Measurements from ENCODE around the gene BDH1. TPM values are rescaled to one million over a fixed set of nuclear protein-coding genes. Genes with fewer than 3 reads are reported as not detected.

The BDH1 gene
- polyA plus RNA-seq, 1 experiment = 6.1 TPM

GRCh38 chr3:197490098-197491058, 65.4 kb downstream of the BDH1 start:
- POLR2A ChIA-PET = interaction anchor here (0.6 kb wide), 1 partner anchor 11 kb away, joined by 3 read pairs; no protein-coding TSS in a partner anchor
- no peak for DNase-seq (ENCODE audit: low read depth, low spot score)
- Histone ChIP-seq H3K27ac (ENCODE audit: low read depth, low read length) (no peak overlapping the region), H3K27me3 (ENCODE audit: control insufficient read depth, insufficient read depth, low read length) (peaks cover 3% of the 10 kb centered on the region), H3K9me3 (ENCODE audit: control insufficient read depth, insufficient read depth, low read length) (no peaks in the 10 kb centered on the region; the same call in 1 of the 2 replicates), H3K4me3 (ENCODE audit: low read depth, low read length) (no peak overlapping the region)
- peak; percentile 28; the same call in 1 of the 2 replicates for TF ChIP-seq CTCF (IDR thresholded peaks at IDR 0.05; ENCODE audit: low read depth, low read length)
- CTCF ChIA-PET = interaction anchor here (1.0 to 1.4 kb wide), 2 partner anchors 11 to 234 kb away, joined by 3 to 4 read pairs; no protein-coding TSS in a partner anchor

GRCh38 chr3:197487911-197488391, 67.8 kb downstream of the BDH1 start:
- Histone ChIP-seq H3K9me3 (ENCODE audit: control insufficient read depth, insufficient read depth, low read length) (no peaks in the 10 kb centered on the region), H3K27me3 (ENCODE audit: control insufficient read depth, insufficient read depth, low read length) (peaks cover 3% of the 10 kb centered on the region), H3K27ac (ENCODE audit: low read depth, low read length) (peak overlapping the region; percentile 57), H3K4me3 (ENCODE audit: low read depth, low read length) (no peak overlapping the region)
- CTCF ChIA-PET = interaction anchor here (1.6 to 2.1 kb wide), 3 partner anchors 21 to 265 kb away, joined by 5 to 7 read pairs (median 6); no protein-coding TSS in a partner anchor
- DNase-seq (ENCODE audit: low read depth, low spot score) = no peak
- TF ChIP-seq CTCF (IDR thresholded peaks at IDR 0.05; ENCODE audit: low read depth, low read length) = no peak
- POLR2A ChIA-PET = no interaction called here

- Histone ChIP-seq H3K27me3 (ENCODE audit: control insufficient read depth, insufficient read depth, low read length) (peaks cover 3% of the 10 kb centered on the region), H3K9me3 (ENCODE audit: control insufficient read depth, insufficient read depth, low read length) (no peaks in the 10 kb centered on the region), H3K27ac (ENCODE audit: low read depth, low read length) (no peak overlapping the region), H3K4me3 (ENCODE audit: low read depth, low read length) (no peak overlapping the region)
- CTCF ChIA-PET = interaction anchor here (1.6 kb wide), 1 partner anchor 230 kb away, joined by 7 read pairs; no protein-coding TSS in a partner anchor
- no peak for DNase-seq (ENCODE audit: low read depth, low spot score)
- TF ChIP-seq CTCF (IDR thresholded peaks at IDR 0.05; ENCODE audit: low read depth, low read length) = no peak
- POLR2A ChIA-PET = no interaction called here
Measured at GRCh38 chr3:197486861-197487260, 68.9 kb downstream of the BDH1 start.

GRCh38 chr3:197485143-197485542, 70.6 kb downstream of the BDH1 start:
- Histone ChIP-seq H3K4me3 (ENCODE audit: low read depth, low read length) (no peak overlapping the region), H3K9me3 (ENCODE audit: control insufficient read depth, insufficient read depth, low read length) (no peaks in the 10 kb centered on the region), H3K27ac (ENCODE audit: low read depth, low read length) (no peak overlapping the region), H3K27me3 (ENCODE audit: control insufficient read depth, insufficient read depth, low read length) (peaks cover 3% of the 10 kb centered on the region)
- no peak for TF ChIP-seq CTCF (IDR thresholded peaks at IDR 0.05; ENCODE audit: low read depth, low read length)
- POLR2A ChIA-PET = no interaction called here
- CTCF ChIA-PET = no interaction called here
- DNase-seq (ENCODE audit: low read depth, low spot score) = no peak
